GM23248 (cell line): ENCODE results near the gene SIX5. TPM values are rescaled to one million over a fixed set of nuclear protein-coding genes. Genes with fewer than 3 reads are reported as not detected.

ENCODE experiments used
- DNase-seq: peaks from one replicate; pipeline ENCODE4 v3.0.0-alpha.2; 2015
- H2AFZ ChIP-seq: fragments of 200-600 bp; sonication (generic); 2 replicates; pipeline ENCODE4 v1.6.1; 2016; ENCODE audit warnings: antibody characterized with exemption
- H3F3A ChIP-seq: fragments of 200-600 bp; sonication (generic); 2 replicates; pipeline ENCODE4 v1.6.1; 2016; ENCODE audit warnings: mild to moderate bottlenecking, antibody characterized with exemption, mixed run types; ENCODE audit not compliant: insufficient read depth
- H3K27ac ChIP-seq: fragments of 200-600 bp; sonication (generic); 2 replicates; pipeline ENCODE4 v1.5.1; 2016; ENCODE audit warnings: mild to moderate bottlenecking
- H3K27me3 ChIP-seq: fragments of 200-600 bp; sonication (generic); replicated peaks from 2 replicates; pipeline ENCODE4 v1.6.1; 2016; ENCODE audit warnings: mild to moderate bottlenecking; ENCODE audit not compliant: insufficient read depth
- H3K36me3 ChIP-seq: fragments of 200-600 bp; sonication (generic); 2 replicates; pipeline ENCODE4 v1.6.1; 2016; ENCODE audit warnings: low read depth, mild to moderate bottlenecking
- H3K4me1 ChIP-seq: fragments of 200-600 bp; sonication (generic); 2 replicates; pipeline ENCODE4 v1.6.1; 2016; ENCODE audit warnings: mild to moderate bottlenecking; ENCODE audit not compliant: insufficient read depth
- H3K4me2 ChIP-seq: fragments of 200-600 bp; sonication (generic); one replicate; pipeline ENCODE4 v1.6.1; 2016; ENCODE audit warnings: mild to moderate bottlenecking; ENCODE audit not compliant: unreplicated experiment
- H3K4me3 ChIP-seq: fragments of 200-600 bp; sonication (generic); 2 replicates; pipeline ENCODE4 v1.5.1; 2016; ENCODE audit warnings: mild to moderate bottlenecking
- H3K79me2 ChIP-seq: fragments of 200-600 bp; sonication (generic); 2 replicates; pipeline ENCODE4 v1.6.1; 2016; ENCODE audit warnings: mild to moderate bottlenecking; ENCODE audit not compliant: insufficient read depth
- H3K9ac ChIP-seq: fragments of 200-600 bp; sonication (generic); 2 replicates; pipeline ENCODE4 v1.6.1; 2016; ENCODE audit warnings: mild to moderate bottlenecking
- H3K9me2 ChIP-seq: fragments of 200-600 bp; sonication (generic); 2 replicates; pipeline ENCODE4 v1.6.1; 2016; ENCODE audit warnings: mixed run types, mild to moderate bottlenecking, moderate library complexity; ENCODE audit not compliant: insufficient read depth
- H3K9me3 ChIP-seq: fragments of 200-600 bp; sonication (generic); one replicate; pipeline ENCODE4 v1.6.1; 2017; ENCODE audit warnings: low read depth
- H4K20me1 ChIP-seq: fragments of 200-600 bp; sonication (generic); 2 replicates; pipeline ENCODE4 v1.6.0; 2016; ENCODE audit not compliant: insufficient read depth
- EZH2 ChIP-seq: fragments of 200-600 bp; sonication (generic); IDR thresholded peaks from 2 replicates; pipeline ENCODE4 v1.6.1; 2018; ENCODE audit warnings: antibody characterized with exemption, mild to moderate bottlenecking; ENCODE audit not compliant: insufficient read depth, poor library complexity, severe bottlenecking
- EZH2phosphoT487 ChIP-seq: fragments of 200-600 bp; sonication (generic); IDR thresholded peaks from 2 replicates; pipeline ENCODE4 v1.6.1; 2018; ENCODE audit warnings: antibody characterized with exemption, moderate library complexity, mild to moderate bottlenecking, low read depth; ENCODE audit not compliant: insufficient read depth
- WGBS, 2 experiments: methylation state at CpG; one replicate each; pipeline ENCODE4 v1.1.6; 2015 to 2017; ENCODE audit warnings: low lambda C conversion rate in 2 of 2, low coverage in 1 of 2; ENCODE audit errors: missing lambda C conversion rate in 2 of 2; 5-methylcytosine and 5-hydroxymethylcytosine counted together
- in situ Hi-C: fragments of 300-500 bp; cut with MboI; formaldehyde crosslinking; loops from 2 replicates; pipeline ENCODE4 v1.15.0; 2020
- polyA plus RNA-seq: library from polyadenylated mRNA; unstranded; fragments of >200 nt; fragmentation: Nextera tagmentation; extraction: Ambion mirVana; gene quantifications from 2 replicates; pipeline ENCODE4 v1.2.1, GENCODE V29; 2016
- total RNA-seq: library from RNA; depleted of rRNA; stranded (reverse); fragments of >200 nt; shearing (Covaris generic); gene quantifications from 2 replicates; pipeline ENCODE4 v1.2.3, GENCODE V29; 2014

SIX5 gene
- total and polyA plus RNA-seq, 2 experiments from 2014 or later, result 6.1 to 16.8 TPM

DNA sequence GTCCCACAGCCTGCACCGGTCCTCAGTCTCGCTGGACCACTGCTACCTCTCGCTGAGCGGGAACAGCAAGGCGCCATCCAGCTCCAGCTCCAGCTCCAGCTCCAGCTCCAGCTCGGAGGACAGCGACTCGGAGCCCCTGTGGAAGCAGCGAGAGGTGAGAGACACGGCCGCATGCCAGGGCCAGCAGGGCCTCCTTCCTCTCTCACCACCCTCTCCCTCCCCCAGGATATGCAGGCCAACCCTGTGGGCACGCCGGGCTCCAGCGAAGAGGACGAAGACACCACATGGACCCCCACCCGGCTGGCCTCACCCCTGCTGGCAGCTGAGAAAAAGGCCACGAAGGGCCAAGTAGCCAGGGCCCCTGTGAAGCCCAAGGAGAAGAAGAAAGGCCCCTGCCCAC lies 7.3 kb downstream of the SIX5 start:
- no peak for TF ChIP-seq EZH2
- TF ChIP-seq EZH2phosphoT487, result no peak

DNA sequence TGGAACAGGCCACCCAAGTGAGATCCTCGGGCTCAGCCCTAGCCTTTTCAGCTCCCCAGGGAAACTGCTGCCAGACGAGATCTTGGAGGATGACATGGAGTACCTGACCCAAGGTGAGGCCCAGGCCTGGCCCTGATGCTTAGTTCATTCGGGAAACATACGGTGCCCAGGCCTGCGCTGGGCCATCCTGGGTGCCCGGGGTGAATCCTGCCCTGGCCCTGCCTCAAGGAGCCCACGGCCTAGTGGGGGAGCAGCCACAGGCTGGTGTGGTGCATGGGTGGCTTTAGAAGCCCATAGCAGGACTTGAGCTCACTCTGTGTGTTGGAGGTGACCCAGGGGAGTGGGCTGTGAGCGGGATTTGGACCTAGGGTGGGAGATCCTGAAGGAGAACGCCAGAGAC lies 10.1 kb downstream of the SIX5 start:
- H3K27me3 ChIP-seq, result no peaks in the 10 kb centered on the region
- no peak overlapping the region for H3K9ac ChIP-seq
- no peaks in the 10 kb centered on the region for H3K79me2 ChIP-seq
- H4K20me1 ChIP-seq, result no peaks in the 10 kb centered on the region
- no peaks in the 10 kb centered on the region for H3K36me3 ChIP-seq
- no peak for TF ChIP-seq EZH2phosphoT487
- TF ChIP-seq EZH2, result no peak
- no peak overlapping the region for H3K4me3 ChIP-seq
- H3K4me1 ChIP-seq, result no peaks in the 10 kb centered on the region
- no peak overlapping the region for H3K4me2 ChIP-seq
- H3F3A ChIP-seq, result no peaks in the 10 kb centered on the region
- H2AFZ ChIP-seq, result no peak overlapping the region
- no peaks in the 10 kb centered on the region for H3K9me3 ChIP-seq
- no peak overlapping the region for H3K27ac ChIP-seq
- no peaks in the 10 kb centered on the region for H3K9me2 ChIP-seq
- 55 to 70% methylated on average over 9 of the region's 9 CpGs for WGBS, 2 experiments
- DNase-seq, result no peak
- in situ Hi-C loops, result no loop called here

More for the DNA sequence above, 7.3 kb downstream of the SIX5 start:
- Histone ChIP-seq H3K4me1 (peaks cover 5% of the 10 kb centered on the region; the same call in 1 of the 2 replicates), H2AFZ (no peak overlapping the region), H3K27ac (no peak overlapping the region), H4K20me1 (no peaks in the 10 kb centered on the region), H3K4me2 (no peak overlapping the region), H3K9me2 (no peaks in the 10 kb centered on the region), H3K27me3 (no peaks in the 10 kb centered on the region), H3K4me3 (no peak overlapping the region), H3K9me3 (no peaks in the 10 kb centered on the region), H3K36me3 (no peaks in the 10 kb centered on the region), H3K9ac (no peak overlapping the region), H3F3A (no peaks in the 10 kb centered on the region), H3K79me2 (peaks cover 18% of the 10 kb centered on the region; the same call in 1 of the 2 replicates)
- in situ Hi-C loops, result no loop called here
- 75 to 76% methylated on average over 14 to 17 of the region's 17 CpGs for WGBS, 2 experiments
- DNase-seq, result no peak

DNA sequence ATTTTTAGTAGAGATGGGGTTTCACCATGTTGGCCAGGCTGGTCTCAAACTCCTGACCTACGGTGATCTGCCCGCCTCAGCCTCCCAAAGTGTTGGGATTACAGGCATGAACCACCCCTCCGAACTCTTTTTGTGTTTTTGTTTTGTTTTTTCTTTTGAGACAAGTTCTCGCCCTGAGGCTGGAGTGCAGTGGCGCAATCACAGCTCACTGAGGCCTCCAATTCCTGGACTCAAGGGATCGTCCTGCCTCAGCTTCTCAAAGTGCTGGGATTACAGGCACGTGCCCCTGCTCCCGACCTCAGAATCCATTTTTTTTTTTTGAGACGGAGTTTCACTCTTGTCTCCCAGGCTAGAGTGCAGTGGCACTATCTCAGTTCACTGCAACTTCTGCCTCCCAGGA lies 11.4 kb downstream of the SIX5 start:
- Histone ChIP-seq H3K9ac (no peak overlapping the region), H3K27ac (no peak overlapping the region), H3K4me1 (no peaks in the 10 kb centered on the region), H3K9me2 (no peaks in the 10 kb centered on the region), H3K4me2 (no peak overlapping the region), H3K36me3 (no peaks in the 10 kb centered on the region), H3F3A (no peaks in the 10 kb centered on the region), H3K27me3 (no peaks in the 10 kb centered on the region), H2AFZ (no peak overlapping the region), H3K4me3 (no peak overlapping the region), H4K20me1 (no peaks in the 10 kb centered on the region), H3K79me2 (no peaks in the 10 kb centered on the region), H3K9me3 (no peaks in the 10 kb centered on the region)
- TF ChIP-seq EZH2 (no peak), EZH2phosphoT487 (no peak)
- in situ Hi-C loops, result no loop called here
- DNase-seq, result no peak
- WGBS, 2 experiments, result 73 to 78% methylated on average over 8 to 9 of the region's 9 CpGs

DNA sequence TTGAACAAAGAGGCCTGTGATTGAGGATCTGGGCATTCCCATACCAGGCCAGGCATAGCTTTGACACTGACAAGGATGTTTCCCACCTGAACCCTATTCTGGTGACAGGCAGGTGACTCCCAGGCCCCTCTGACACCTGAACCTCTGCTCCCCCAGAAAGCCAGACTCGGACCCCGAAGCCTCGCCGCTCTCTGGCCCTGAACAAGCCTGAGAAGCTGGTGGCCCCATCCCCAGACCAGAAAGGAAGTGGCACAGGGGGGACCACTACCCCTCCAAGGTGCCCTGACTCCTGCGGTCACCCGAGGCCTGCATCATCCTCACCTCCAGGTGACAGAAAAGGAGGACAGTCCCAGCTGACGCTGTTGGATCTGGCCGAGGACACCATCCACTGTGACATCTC lies 14.7 kb downstream of the SIX5 start:
- in situ Hi-C loops, result no loop called here
- H3K4me2 ChIP-seq, result no peak overlapping the region
- H3K4me3 ChIP-seq, result no peak overlapping the region
- TF ChIP-seq EZH2 (no peak), EZH2phosphoT487 (no peak)
- no peaks in the 10 kb centered on the region for H3K79me2 ChIP-seq
- H3K9ac ChIP-seq, result no peak overlapping the region
- H3K9me3 ChIP-seq, result no peaks in the 10 kb centered on the region
- H4K20me1 ChIP-seq, result no peaks in the 10 kb centered on the region
- H3F3A ChIP-seq, result no peaks in the 10 kb centered on the region
- no peaks in the 10 kb centered on the region for H3K4me1 ChIP-seq
- no peak overlapping the region for H3K27ac ChIP-seq
- H3K27me3 ChIP-seq, result no peaks in the 10 kb centered on the region
- no peaks in the 10 kb centered on the region for H3K36me3 ChIP-seq
- H3K9me2 ChIP-seq, result no peaks in the 10 kb centered on the region
- no peak overlapping the region for H2AFZ ChIP-seq
- no peak for DNase-seq
- WGBS, 2 experiments, result 86 to 87% methylated on average over 8 of the region's 8 CpGs

DNA sequence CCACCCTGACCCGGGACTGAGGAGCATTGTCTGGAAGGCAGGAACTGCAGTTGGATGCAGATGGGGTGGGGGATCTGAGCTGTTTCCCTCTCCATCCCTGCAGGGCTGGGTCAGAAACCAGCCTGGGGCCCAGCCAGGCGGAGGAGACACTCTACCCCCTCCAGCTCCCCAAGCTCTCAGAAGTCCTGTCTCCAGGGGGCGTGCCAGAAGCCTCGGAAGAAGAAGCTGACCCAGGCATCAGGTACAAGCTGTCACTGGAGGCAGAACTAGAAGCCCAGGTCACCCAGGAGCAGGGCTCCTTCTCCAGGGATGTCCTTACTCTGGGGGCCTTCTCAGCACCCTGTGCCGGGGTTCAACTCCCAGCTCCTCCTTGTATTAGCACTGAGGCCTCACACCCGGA lies 15.5 kb downstream of the SIX5 start:
- no peaks in the 10 kb centered on the region for H3K79me2 ChIP-seq
- in situ Hi-C loops, result no loop called here
- no peaks in the 10 kb centered on the region for H3K36me3 ChIP-seq
- H4K20me1 ChIP-seq, result no peaks in the 10 kb centered on the region
- no peak overlapping the region for H3K9ac ChIP-seq
- no peaks in the 10 kb centered on the region for H3F3A ChIP-seq
- no peak overlapping the region for H2AFZ ChIP-seq
- TF ChIP-seq EZH2 (no peak), EZH2phosphoT487 (no peak)
- no peak for DNase-seq
- H3K4me1 ChIP-seq, result no peaks in the 10 kb centered on the region
- H3K9me2 ChIP-seq, result no peaks in the 10 kb centered on the region
- no peaks in the 10 kb centered on the region for H3K27me3 ChIP-seq
- H3K27ac ChIP-seq, result no peak overlapping the region
- WGBS, 2 experiments, result 68 to 71% methylated on average over 6 of the region's 6 CpGs
- no peaks in the 10 kb centered on the region for H3K9me3 ChIP-seq
- H3K4me3 ChIP-seq, result no peak overlapping the region
- H3K4me2 ChIP-seq, result no peak overlapping the region
